HG03558 (cell line): ENCODE measurements around the gene TBC1D2B.

ENCODE experiments used
- ATAC-seq: cut with Tn5 transposase; IDR thresholded peaks from one replicate; pipeline ENCODE4 v1.9.1; 2021; ENCODE audit warnings: moderate number of reproducible peaks; ENCODE audit not compliant: unreplicated experiment; ENCODE audit errors: extremely low read depth

TBC1D2B gene

DNA sequence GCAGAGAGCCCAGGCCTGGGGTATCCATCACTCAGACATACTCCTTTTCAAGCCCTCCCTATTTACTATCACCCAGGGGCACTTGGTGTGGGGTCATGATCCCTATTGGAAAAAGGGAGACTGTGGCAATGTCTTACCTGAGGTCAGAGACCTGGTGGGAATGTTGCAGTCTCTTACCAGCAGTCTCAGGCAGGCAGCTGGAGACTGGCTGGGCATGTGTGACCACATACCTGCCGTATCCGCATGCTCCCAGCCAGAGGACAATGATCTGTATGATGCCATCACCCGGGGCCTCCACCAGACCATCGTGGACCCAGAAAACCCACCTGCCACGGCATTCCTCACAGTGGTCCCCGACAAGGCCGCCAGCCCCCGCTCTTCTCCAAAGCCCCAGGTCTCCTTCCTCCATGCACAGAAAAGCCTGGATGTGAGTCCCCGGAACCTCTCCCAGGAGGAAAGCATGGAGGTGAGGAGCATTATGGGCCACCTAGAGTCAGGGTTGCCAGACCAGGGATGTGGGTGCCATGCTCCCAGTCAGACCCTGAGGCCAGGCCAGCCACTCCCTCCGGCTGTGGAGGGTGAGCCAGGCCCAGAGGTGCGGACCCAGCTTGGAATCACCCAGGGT, 20.7 kb upstream of the TBC1D2B start:
- ATAC-seq, result no peak

DNA sequence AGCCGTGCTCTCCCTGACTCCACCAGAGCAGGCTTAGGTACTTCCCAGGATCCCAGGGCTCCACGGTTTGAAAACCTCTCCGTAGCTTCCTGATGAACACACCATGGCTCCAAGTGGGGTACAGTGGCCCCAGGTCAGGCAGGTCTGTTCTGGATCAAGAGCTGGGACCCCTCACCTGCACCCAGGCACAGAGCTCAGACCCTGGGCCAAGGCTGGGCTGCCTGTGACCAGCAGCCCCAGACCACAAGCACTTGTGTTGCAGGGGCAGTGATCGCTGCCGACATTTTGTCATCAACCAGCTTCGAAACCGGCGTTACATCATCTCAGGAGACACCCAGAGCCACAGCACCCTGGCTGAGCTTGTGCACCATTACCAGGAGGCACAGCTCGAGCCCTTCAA, 20.2 kb upstream of the TBC1D2B start:
- no peak for ATAC-seq

DNA sequence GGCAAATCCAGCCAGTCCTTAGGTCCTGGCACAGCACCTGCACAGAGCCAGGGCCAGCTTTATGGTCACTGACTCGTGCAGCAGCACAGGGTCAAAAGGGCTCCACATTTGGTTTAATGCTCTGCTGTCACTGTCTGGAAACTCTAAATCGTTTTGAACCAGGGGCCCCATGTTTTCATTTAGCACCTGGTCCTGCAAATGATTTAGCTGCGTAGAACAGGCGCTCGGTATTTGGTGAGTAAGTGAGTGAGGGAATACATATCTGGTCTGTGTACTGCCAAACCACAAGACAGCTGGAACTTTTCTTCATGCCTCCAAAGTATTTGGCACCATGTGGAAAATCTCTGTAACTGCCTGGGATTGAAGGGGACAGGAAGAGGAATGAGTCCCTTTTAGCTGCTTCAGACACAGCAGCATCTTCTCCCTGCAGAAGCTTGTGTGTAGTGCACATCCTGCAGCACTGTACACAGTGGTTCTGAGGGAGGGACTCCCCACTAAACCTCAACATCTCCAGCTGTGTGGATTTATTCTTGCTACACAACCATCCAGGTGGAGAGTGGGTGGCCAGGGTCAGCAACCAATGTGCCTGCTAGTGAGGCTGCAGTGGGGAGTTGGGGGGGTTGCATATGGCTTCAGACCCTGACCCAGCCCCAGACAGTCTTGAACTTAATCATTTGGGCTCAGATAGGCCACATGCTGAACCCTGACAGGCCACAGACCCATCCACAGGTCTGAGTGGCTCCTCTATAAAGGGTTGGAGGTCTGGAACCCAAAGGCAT, 15.9 kb upstream of the TBC1D2B start:
- ATAC-seq, result no peak

GRCh38 chr15:78092261-78093041, 14.9 kb upstream of the TBC1D2B start, which contains the start of gene SH2D7:
TSS of gene SH2D7 (plus strand) at chr15:78092561. CDS start at chr15:78092585, 24 bp downstream.
- no peak for ATAC-seq

DNA sequence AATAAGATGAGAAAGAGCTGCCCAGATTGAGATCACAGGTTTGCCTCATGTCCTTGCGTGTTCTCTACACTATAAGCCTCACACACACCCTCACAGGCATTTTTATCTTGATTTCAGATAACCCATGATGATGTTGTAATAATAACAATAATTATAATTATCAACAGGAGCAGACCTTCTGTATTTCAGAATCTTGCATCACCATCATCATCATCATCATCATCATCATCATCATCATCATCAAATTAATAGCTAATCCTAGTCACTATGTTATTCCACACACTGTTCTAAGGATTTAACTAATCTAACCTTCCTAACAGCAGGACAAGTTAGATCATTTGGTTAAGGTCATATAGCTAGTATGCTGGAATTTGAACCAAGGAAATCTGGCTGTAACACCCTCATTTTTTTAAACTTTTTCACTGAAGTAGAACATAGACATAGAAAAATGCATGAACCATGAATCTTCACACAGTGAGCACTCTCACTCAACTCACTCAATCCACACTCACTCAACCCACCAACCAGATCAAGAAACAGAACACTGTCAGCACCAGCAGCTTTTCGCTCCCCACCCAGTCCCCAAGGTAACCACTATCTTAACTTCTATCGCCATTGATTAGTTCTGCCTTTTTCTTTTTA, 13.0 kb upstream of the TBC1D2B start:
- no peak for ATAC-seq

GRCh38 chr15:78088773-78089080, 11.2 kb upstream of the TBC1D2B start:
- no peak for ATAC-seq

DNA sequence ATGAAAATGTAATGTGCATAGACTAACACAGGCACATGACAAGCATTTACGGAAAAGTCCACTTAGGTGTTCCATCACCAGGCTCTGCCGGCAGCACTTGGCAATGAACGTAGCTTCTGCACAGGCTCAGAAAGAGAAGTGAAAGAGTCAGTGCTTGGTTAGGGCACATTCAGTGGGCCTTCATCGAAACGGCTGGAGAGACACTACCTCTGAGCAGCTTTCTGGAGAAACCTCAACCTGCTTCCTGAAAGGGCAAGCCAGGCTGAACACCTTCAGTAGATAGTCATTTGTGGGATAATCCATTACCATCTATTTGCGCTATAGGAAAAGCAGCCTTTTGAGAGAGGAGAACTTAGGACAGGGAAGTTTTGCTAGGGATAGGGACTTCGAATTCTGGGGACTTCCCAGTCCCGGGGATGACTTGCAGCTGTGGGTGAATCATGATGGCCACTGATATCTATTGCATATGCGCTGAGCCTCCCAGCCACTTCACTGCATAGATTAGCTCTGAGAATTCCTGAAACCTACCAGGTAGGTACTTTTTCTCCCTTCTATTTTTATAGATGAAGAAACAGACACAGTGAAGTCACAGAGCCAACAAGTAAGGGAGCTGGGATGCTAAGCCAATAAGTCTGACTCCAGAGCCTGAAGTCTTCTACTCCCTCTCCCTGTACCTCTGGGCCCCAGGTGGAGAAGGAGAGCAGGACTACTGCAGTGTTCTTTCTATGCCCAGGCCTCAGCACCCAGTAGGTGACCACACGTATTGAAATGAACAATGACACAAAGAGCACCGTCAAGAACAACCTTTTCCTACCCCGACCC, 10.7 kb upstream of the TBC1D2B start:
- ATAC-seq, result no peak

DNA sequence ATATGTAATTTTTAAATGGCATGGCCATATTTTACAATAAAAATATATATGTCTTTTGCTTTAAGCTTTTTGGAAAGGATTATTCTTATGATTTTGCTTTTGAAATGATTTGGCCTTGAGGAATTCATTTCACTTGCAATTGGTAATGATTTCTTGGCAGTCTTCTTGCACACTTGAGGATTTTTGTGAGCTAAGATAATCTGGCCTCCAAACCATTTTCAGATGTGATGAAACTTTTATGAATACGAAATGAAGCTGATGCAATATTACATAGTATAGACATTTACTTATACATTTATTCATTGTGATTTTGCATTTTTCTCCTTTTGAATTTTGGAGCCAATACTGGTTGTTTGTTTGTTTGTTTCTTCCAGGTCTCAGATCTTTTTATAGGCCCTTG, 8.4 kb upstream of the TBC1D2B start:
- no peak for ATAC-seq

DNA sequence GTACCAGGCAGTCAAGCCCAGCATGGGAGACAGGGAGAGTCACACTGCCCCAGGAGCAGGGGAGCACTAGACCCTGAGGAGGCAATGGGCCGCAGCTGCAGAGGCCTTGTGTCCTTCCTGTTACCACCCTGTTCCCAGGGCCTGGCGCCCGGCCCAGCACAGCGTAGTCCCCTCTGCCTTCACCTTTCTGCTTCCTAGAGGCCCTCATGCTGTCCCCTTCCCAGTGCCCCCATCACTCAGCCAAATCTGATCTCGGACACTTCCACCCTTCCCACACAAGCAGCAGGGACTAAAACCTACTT, 6.9 kb upstream of the TBC1D2B start:
- no peak for ATAC-seq

- ATAC-seq, result no peak
These were observed 6.4 kb upstream of the TBC1D2B start for GRCh38 chr15:78083687-78084448.

DNA sequence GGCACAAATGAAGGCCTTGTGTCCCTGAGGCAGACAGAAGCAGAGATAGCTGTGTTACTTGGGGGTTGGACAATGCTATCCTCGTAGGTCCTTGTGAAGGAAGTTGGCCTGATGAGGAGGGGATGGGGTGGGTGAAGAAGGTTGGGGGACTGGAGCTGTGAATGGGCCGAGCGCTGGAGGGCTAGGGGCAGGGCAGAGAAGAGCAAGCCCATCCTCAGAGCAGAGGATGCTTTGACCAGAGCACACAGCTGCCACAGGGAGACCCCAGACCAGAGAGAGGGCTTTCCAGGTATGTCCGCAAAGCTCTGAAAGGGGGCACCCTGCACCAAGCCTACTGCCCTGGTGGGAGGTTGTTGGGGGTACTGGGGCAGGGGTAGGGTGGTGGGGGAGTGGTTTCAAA, 5.7 kb upstream of the TBC1D2B start:
- ATAC-seq, result no peak

GRCh38 chr15:78082743-78083110, 5.2 kb upstream of the TBC1D2B start:
- ATAC-seq, result no peak

GRCh38 chr15:78082106-78082742, 4.7 kb upstream of the TBC1D2B start:
- ATAC-seq, result no peak

- no peak for ATAC-seq
These were observed 2.6 kb upstream of the TBC1D2B start for GRCh38 chr15:78080088-78080460.

- ATAC-seq, result no peak
These were observed 2.0 kb upstream of the TBC1D2B start for GRCh38 chr15:78079298-78080087.

GRCh38 chr15:78077871-78078210, 330 bp upstream of the TBC1D2B start:
- no peak for ATAC-seq

DNA sequence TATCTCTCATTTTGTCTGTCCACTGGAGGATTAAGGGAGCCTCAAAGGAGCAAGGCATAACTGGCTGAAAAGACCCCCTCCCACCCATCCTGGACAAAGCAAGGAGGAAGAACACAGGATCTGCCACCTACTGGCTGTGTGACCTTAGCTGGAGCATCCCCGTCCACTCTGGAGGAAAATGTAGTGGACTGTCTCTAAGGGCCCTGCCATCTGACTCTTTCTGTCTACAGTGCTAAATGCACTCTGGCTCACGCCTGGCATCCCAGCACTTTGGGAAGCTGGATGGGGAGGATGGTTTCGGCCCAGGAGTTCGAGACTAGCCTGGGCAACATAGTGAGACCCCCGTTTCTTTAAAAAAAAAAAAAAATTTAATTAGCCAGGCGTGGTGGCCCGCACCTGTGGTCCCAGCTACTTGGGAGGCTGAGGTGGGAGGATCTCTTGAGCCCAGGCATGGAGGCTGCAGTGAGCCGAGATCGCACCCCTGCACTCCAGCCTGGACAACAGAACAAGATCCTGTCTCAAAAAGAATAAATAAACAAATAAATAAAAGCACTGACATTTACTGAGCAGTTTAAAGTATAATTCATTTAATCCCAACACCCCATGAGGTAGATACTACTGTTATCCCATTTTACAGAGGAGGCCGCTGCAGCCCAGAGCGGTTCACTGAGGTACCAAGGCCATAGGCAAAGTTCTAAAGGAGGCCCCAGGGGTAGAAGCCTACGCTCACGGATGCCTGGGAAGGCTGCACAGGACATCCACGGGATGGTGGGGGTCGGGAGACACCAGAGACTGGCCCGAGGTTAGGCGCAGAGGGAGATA, 1.1 kb downstream of the TBC1D2B start:
- ATAC-seq, result no peak
